ENCODE data around the gene NTNG2.

Gene NTNG2

GRCh38 chr9:132147839-132148238, 14.0 kb upstream of the NTNG2 start:
- no peak for DNase-seq

GRCh38 chr9:132150256-132150655, 11.6 kb upstream of the NTNG2 start:
- DNase-seq = no peak

GRCh38 chr9:132151118-132151517, 10.7 kb upstream of the NTNG2 start:
- DNase-seq = no peak

- no peak for DNase-seq
Observed at GRCh38 chr9:132152231-132152630, 9.6 kb upstream of the NTNG2 start.

GRCh38 chr9:132154863-132155567, 6.8 kb upstream of the NTNG2 start:
- DNase-seq = no peak

- no peak for DNase-seq
Observed at GRCh38 chr9:132155568-132155895, 6.3 kb upstream of the NTNG2 start.

GRCh38 chr9:132156262-132156661, 5.6 kb upstream of the NTNG2 start:
- DNase-seq = no peak

- no peak for DNase-seq
Observed at GRCh38 chr9:132157347-132158116, 4.3 kb upstream of the NTNG2 start.

- peak; percentile 58 for DNase-seq
Observed at GRCh38 chr9:132160802-132161742, 786 bp upstream of the NTNG2 start.

- peak; percentile 64 for DNase-seq
Observed at GRCh38 chr9:132162764-132163456, 1.1 kb downstream of the NTNG2 start.

GRCh38 chr9:132163457-132163875, 1.6 kb downstream of the NTNG2 start:
- no peak for DNase-seq

GRCh38 chr9:132163876-132164603, 2.2 kb downstream of the NTNG2 start:
- peak; percentile 72 for DNase-seq

- peak; percentile 65 for DNase-seq
Observed at GRCh38 chr9:132164604-132165362, 2.9 kb downstream of the NTNG2 start.

GRCh38 chr9:132166599-132166998, 4.7 kb downstream of the NTNG2 start:
- DNase-seq = no peak

GRCh38 chr9:132167192-132167591, 5.3 kb downstream of the NTNG2 start:
- DNase-seq = no peak

GRCh38 chr9:132168347-132168746, 6.5 kb downstream of the NTNG2 start:
- DNase-seq = no peak

GRCh38 chr9:132168851-132169250, 7.0 kb downstream of the NTNG2 start:
- no peak for DNase-seq

GRCh38 chr9:132169672-132170392, 8.0 kb downstream of the NTNG2 start:
- peak; percentile 73 for DNase-seq

GRCh38 chr9:132171702-132172101, 9.8 kb downstream of the NTNG2 start:
- DNase-seq = no peak

GRCh38 chr9:132172185-132172584, 10.3 kb downstream of the NTNG2 start:
- no peak for DNase-seq

GRCh38 chr9:132175431-132175830, 13.6 kb downstream of the NTNG2 start:
- no peak for DNase-seq
